Spleen (tissue), 11 donors: Measurements from ENCODE around the gene XYLT1. TPM values are rescaled to one million over a fixed set of nuclear protein-coding genes. Genes with fewer than 3 reads are reported as not detected.
A peak's percentile ranks its signal among the peaks of the same experiment; 100 is the strongest.

Experiments used
- DNase-seq: peaks from one replicate; pipeline ENCODE4 v3.0.0-alpha.2; 2020
- H3K27ac ChIP-seq, 8 donors: fragments of 200-600 bp; sonication (generic) in 7 of 8; 1 replicate in 4 of 8; 2 replicates in 4 of 8; pipeline versions ENCODE4 v1.5.0 to v1.8.0; 2016 to 2021; ENCODE audit warnings: inconsistent platforms in 4 of 8, mild to moderate bottlenecking in 4 of 8, moderate library complexity in 1 of 8
- H3K27me3 ChIP-seq, 7 donors: fragments of 200-600 bp; sonication (generic) in 6 of 7; replicated peaks in 1 of 7; 1 replicate in 4 of 7; 2 replicates in 3 of 7; pipeline versions ENCODE4 v1.5.0 to v1.8.0; 2016 to 2021; ENCODE audit warnings: inconsistent platforms in 3 of 7, mild to moderate bottlenecking in 1 of 7
- H3K36me3 ChIP-seq, 6 donors: fragments of 200-600 bp; sonication (generic) in 5 of 6; 1 replicate in 4 of 6; 2 replicates in 2 of 6; pipeline versions ENCODE4 v1.5.0 to v1.8.0; 2016 to 2021; ENCODE audit warnings: inconsistent platforms in 2 of 6
- H3K4me1 ChIP-seq, 6 donors: fragments of 200-600 bp; sonication (generic) in 5 of 6; 1 replicate in 3 of 6; 2 replicates in 3 of 6; pipeline versions ENCODE4 v1.5.0 to v1.8.0; 2016 to 2021; ENCODE audit warnings: inconsistent platforms in 3 of 6
- H3K4me3 ChIP-seq, 8 donors: fragments of 200-600 bp; sonication (generic) in 7 of 8; 1 replicate in 4 of 8; 2 replicates in 4 of 8; pipeline versions ENCODE4 v1.5.0 to v1.8.0; 2016 to 2021; ENCODE audit warnings: inconsistent platforms in 4 of 8, mild to moderate bottlenecking in 4 of 8, moderate library complexity in 2 of 8
- H3K9me3 ChIP-seq, 8 donors: fragments of 200-600 bp; sonication (generic) in 7 of 8; 1 replicate in 4 of 8; 2 replicates in 4 of 8; pipeline versions ENCODE4 v1.5.0 to v1.8.0; 2016 to 2021; ENCODE audit warnings: inconsistent platforms in 4 of 8
- CTCF ChIP-seq, 11 experiments: fragments of 200-600 bp in 7 of 11; fragments of 450-650 bp in 4 of 11; sonication (generic) in 4 of 11; IDR thresholded peaks in 8 of 11; conservative IDR thresholded peaks in 3 of 11; 1 replicate in 7 of 11; 2 replicates in 4 of 11; pipeline versions ENCODE4 v1.4.0 to v1.8.0; 2016 to 2021; ENCODE audit warnings: antibody characterized with exemption in 11 of 11, inconsistent platforms in 4 of 11, mild to moderate bottlenecking in 1 of 11
- POLR2A ChIP-seq, 3 donors: fragments of 450-650 bp; IDR thresholded peaks; one replicate each; pipeline ENCODE4 v1.5.1; 2017; ENCODE audit warnings: antibody characterized with exemption in 3 of 3, mild to moderate bottlenecking in 1 of 3
- POLR2AphosphoS5 ChIP-seq, 3 donors: sonication (generic); formaldehyde crosslinking; IDR thresholded peaks; one replicate each; pipeline ENCODE4 v1.5.1; 2017; ENCODE audit warnings: antibody characterized with exemption in 3 of 3
- WGBS, 5 donors: extraction: QIAGEN DNeasy Blood & Tissue Kit in 3 of 5; methylation state at CpG; one replicate each; pipeline versions ENCODE4 v1.1.5 to v1.1.7; 2013 to 2018; 5-methylcytosine and 5-hydroxymethylcytosine counted together
- intact Hi-C: fragments of 100-400 bp; cut with DNase I; formaldehyde crosslinking; loops from one replicate; pipeline ENCODE4 v1.15.0; 2023; ENCODE audit warnings: low total_unique reads
- polyA plus RNA-seq, 3 donors: library from polyadenylated mRNA; stranded (reverse); fragments of 200-250 nt; gene quantifications; one replicate each; pipeline ENCODE4 v1.2.1, GENCODE V29; 2013
- total RNA-seq, 7 donors: library from RNA; depleted of rRNA in 3 of 7; stranded (reverse); fragments of >200 nt in 3 of 7; fragmentation: NEBNext Ultra II Directional in 4 of 7; extraction: Animal tissue kit (Norgen Biotek cat#: 25700) in 4 of 7; gene quantifications; one replicate each; pipeline versions ENCODE4 v1.1.0 to v1.2.1, GENCODE V29; 2016 to 2021
- donor health status: healthy with polysubstance abuse.
- donor health status: DM: no; HTN: no; CAD: no; lungs with moderate emphysema.
- donor health status: DM: no; HTN: no; CAD: no.
- donor health status: Bipolar disorder and iron deficiency.
- donor health status: healthy.
- donor health status: DM: no; HTN: no; CAD: no.
- donor health status: DM: yes; HTN: yes; CAD: no.

Gene XYLT1
- total and polyA plus RNA-seq, 10 donors, result 2.1 to 40.7 (median 23.5) TPM

DNA sequence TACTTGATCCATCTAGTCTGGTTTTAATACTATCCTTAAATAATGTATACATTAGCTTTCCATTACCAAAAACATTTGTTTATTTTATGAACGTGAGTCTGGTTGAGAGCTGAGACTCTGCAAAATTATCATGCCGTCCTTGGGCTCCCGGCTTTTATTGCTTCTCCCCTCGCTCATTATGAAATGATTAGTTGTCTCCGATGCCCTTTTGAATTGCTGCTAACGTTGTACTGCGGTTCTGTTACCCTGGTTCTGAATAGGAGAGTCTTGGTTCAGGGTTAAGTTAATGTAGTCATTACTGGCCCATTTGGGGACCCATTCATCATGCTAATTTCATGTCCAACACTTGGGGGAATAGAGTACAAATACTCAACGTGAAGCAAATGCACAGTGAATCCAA is 12.8 kb downstream of the XYLT1 start:
- intact Hi-C loops, result no loop called here
- H3K27ac ChIP-seq, result no peak overlapping the region
- H3K36me3 ChIP-seq, result peaks cover 0 to 12% (median 0%) of the 10 kb centered on the region in 6 donors
- peaks cover 11 to 68% (median 39%) of the 10 kb centered on the region in 6 donors for H3K4me1 ChIP-seq
- no peak overlapping the region for H3K4me3 ChIP-seq
- H3K27me3 ChIP-seq, result no peaks in the 10 kb centered on the region
- DNase-seq, result no peak
- 86 to 93% (median 93%) methylated on average over 8 of the region's 8 CpGs for WGBS, 5 donors
- no peaks in the 10 kb centered on the region for H3K9me3 ChIP-seq
- no peak for TF ChIP-seq CTCF (IDR thresholded peaks at IDR 0.05 in 8 of 11, conservative IDR thresholded peaks at IDR 0.05 in 3 of 11)
- TF ChIP-seq POLR2A (IDR thresholded peaks at IDR 0.05), result no peak
- TF ChIP-seq POLR2AphosphoS5 (IDR thresholded peaks at IDR 0.05), result no peak

- intact Hi-C loops, result no loop called here
- TF ChIP-seq POLR2A (IDR thresholded peaks at IDR 0.05), result no peak
- H3K36me3 ChIP-seq, result peaks cover 0 to 12% (median 0%) of the 10 kb centered on the region in 6 donors
- no peaks in the 10 kb centered on the region for H3K9me3 ChIP-seq
- DNase-seq, result no peak
- no peaks in the 10 kb centered on the region for H3K27me3 ChIP-seq
- H3K4me3 ChIP-seq, result no peak overlapping the region
- no peak overlapping the region for H3K27ac ChIP-seq
- WGBS, 5 donors, result 62 to 81% (median 76%) methylated on average over 3 of the region's 3 CpGs
- H3K4me1 ChIP-seq, result peaks cover 11 to 68% (median 38%) of the 10 kb centered on the region in 6 donors
Measured at GRCh38 chr16:17457513-17457912, 13.2 kb downstream of the XYLT1 start.

- intact Hi-C loops, result no loop called here
- Histone ChIP-seq H3K36me3 (peaks cover 0 to 12% (median 0%) of the 10 kb centered on the region in 6 donors), H3K27me3 (no peaks in the 10 kb centered on the region), H3K4me1 (peaks cover 16 to 68% (median 35%) of the 10 kb centered on the region in 6 donors), H3K4me3 (no peak overlapping the region), H3K27ac (no peak overlapping the region), H3K9me3 (no peaks in the 10 kb centered on the region)
- 88 to 95% (median 92%) methylated on average over 4 of the region's 4 CpGs for WGBS, 5 donors
- no peak for DNase-seq
- TF ChIP-seq POLR2AphosphoS5 (IDR thresholded peaks at IDR 0.05), result no peak
- TF ChIP-seq CTCF (IDR thresholded peaks at IDR 0.05 in 8 of 11, conservative IDR thresholded peaks at IDR 0.05 in 3 of 11), result no peak
- no peak for TF ChIP-seq POLR2A (IDR thresholded peaks at IDR 0.05)
Measured at GRCh38 chr16:17454162-17454730, 16.5 kb downstream of the XYLT1 start.

DNA sequence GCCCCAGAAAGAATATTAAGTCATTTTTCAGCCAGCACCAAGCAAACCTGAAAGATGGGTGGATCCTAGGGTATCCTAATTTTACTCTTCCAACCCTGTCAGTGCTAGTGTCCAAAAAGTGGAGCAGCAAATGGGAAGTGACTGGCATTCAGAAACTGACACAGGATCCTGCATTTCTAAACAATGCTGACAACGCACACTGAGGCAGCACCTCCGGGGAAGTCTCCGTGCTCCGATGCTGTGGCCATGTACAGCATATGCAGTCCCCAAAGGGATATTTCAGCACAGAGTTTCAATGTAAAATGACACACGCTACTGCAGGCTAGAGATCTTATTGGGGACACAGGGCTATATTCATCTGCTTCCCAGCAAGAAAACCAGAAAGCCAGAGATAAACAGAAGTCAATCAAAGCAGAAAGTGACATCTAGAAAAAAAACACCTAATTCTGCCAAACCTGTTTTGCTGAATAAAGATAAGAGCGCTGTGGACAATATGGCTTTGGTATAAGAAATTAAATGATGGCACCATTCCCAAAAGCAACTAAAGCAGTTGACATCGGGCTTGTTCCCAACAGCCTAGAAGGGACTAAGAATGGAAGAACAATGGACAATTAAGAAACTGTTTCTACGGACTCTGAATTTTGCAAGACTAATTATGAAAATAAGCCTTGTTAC is 17.3 kb downstream of the XYLT1 start:
- intact Hi-C loops, result no loop called here

More for the DNA sequence above, 17.3 kb downstream of the XYLT1 start:
- Histone ChIP-seq H3K27me3 (no peaks in the 10 kb centered on the region), H3K4me1 (peaks cover 20 to 68% (median 42%) of the 10 kb centered on the region in 6 donors), H3K4me3 (no peak overlapping the region), H3K9me3 (no peaks in the 10 kb centered on the region), H3K36me3 (peaks cover 0 to 12% (median 0%) of the 10 kb centered on the region in 6 donors), H3K27ac (peak overlapping the region in 1 of 8 donors; percentile 7)
- DNase-seq, result no peak
- 62 to 90% (median 74%) methylated on average over 8 of the region's 8 CpGs for WGBS, 5 donors
- no peak for TF ChIP-seq POLR2A (IDR thresholded peaks at IDR 0.05)
- TF ChIP-seq CTCF (IDR thresholded peaks at IDR 0.05 in 8 of 11, conservative IDR thresholded peaks at IDR 0.05 in 3 of 11), result no peak
- TF ChIP-seq POLR2AphosphoS5 (IDR thresholded peaks at IDR 0.05), result no peak
